HL-60 (cell line): ENCODE data around the gene DCTPP1.
"Not testable (repeated sequence)": the region's sequence is repeated elsewhere in the genome, so short reads cannot be mapped to it uniquely, and the experiment has no call there.

Experiments
- DNase-seq, 2 experiments: peaks; one replicate each; pipeline ENCODE4 v3.0.0-alpha.2; 2010 to 2020; ENCODE audit warnings: low read depth in 1 of 2, low spot score in 1 of 2
- H3K27ac ChIP-seq: fragments of 250-450 bp; sonication (Bioruptor Pico); replicated peaks from 2 replicates; pipeline ENCODE4 v1.5.1; 2020; ENCODE audit warnings: mild to moderate bottlenecking, moderate library complexity
- H3K27me3 ChIP-seq: fragments of 250-450 bp; sonication (Bioruptor Pico); 2 replicates; pipeline ENCODE4 v1.5.1; 2021; ENCODE audit warnings: mild to moderate bottlenecking, moderate library complexity; ENCODE audit not compliant: insufficient read depth, poor library complexity, severe bottlenecking
- H3K4me3 ChIP-seq: replicated peaks from 2 replicates; pipeline ENCODE4 v1.5.1; 2011; ENCODE audit warnings: mild to moderate bottlenecking, control low read depth, low read length; ENCODE audit not compliant: insufficient read depth
- CTCF ChIP-seq: IDR thresholded peaks from one replicate; pipeline ENCODE4 v1.5.1; 2011; ENCODE audit warnings: low read length, control low read depth, inconsistent platforms; ENCODE audit not compliant: insufficient read depth
- GABPA ChIP-seq: IDR thresholded peaks from 2 replicates; pipeline ENCODE4 v1.6.1; 2012; ENCODE audit warnings: low read depth
- POLR2AphosphoS5 ChIP-seq: IDR thresholded peaks from 2 replicates; pipeline ENCODE4 v1.6.1; 2012; ENCODE audit warnings: low read depth
- REST ChIP-seq: IDR thresholded peaks from 2 replicates; pipeline ENCODE4 v1.6.1; 2012; ENCODE audit warnings: low read depth; ENCODE audit not compliant: insufficient replicate concordance
- SPI1 ChIP-seq: IDR thresholded peaks from 2 replicates; pipeline ENCODE4 v1.6.1; 2012; ENCODE audit warnings: low read depth, mild to moderate bottlenecking, borderline replicate concordance
- long read RNA-seq: library from polyadenylated mRNA; unstranded; transcript quantifications from one replicate; pipeline ENCODE4 v2.0.0, GENCODE V29; 2020

DCTPP1 gene
- long read RNA-seq, transcript DCTPP1-201 (3 exons, 1,222 nt), result major isoform, 230 of 235 reads
- long read RNA-seq, partial matches to known transcripts, result 0 of 235 reads
- long read RNA-seq, other reads (novel, unspliced or antisense), result 3 of 235 reads

DNA sequence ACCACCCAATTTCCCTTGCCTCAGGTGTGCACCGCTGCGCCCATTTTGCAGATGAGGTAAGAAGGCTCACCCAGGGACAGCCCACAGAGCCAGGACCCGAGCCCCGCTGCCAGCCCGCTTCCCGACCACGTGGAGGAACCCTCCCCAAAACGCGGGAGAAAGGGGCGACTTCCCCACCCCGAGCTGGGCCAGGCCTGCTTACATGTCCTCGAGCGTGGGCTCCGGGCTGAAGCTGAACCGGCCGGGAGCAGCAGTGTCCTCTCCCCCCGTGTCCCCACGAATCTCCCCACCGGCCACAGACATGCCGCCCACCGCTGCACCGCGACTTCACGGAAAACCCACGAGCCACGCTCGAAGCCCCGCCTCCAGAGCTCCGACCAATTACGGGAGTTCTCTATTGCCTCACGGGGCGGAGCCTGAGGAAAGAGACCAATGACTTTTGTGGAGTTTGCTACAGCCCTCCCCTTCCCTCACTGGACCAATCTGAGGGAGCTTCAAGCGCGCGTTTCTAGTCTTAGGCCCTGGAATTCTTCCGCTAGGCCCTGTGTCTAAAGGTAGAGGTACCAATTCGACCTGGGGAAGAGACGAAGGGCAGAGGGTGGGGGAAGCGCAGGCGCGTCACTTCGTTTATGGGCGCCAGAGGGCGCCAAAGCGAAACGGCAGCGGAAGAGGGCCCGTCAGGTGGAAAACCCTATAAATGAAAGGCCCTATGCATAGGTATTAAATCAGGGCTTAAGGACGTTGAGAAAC, at the start of gene DCTPP1:
Gene DCTPP1 (minus strand): TSS at position 353 of the 750 bp plus-strand sequence. CDS start 50 bp downstream, at position 303.
- peak; percentile 44; the same call in 1 of the 2 replicates for TF ChIP-seq GABPA
- TF ChIP-seq REST, result peak; percentile 23
- TF ChIP-seq CTCF, result peak; percentile 52
- TF ChIP-seq SPI1, result peak; percentile 44; the same call in 1 of the 2 replicates
- TF ChIP-seq POLR2AphosphoS5, result peak; percentile 60
- Histone ChIP-seq H3K4me3 (peak within 1 kb of the TSS; percentile 100), H3K27ac (peak within 1 kb of the TSS; percentile 78), H3K27me3 (no peaks in the 10 kb centered on the region)
- peak; percentile 100 for DNase-seq

- DNase-seq, result no peak
- TF ChIP-seq REST (no peak), POLR2AphosphoS5 (0 out of 2 replicates have a peak, but pooled peaks have one; percentile 20)
- Histone ChIP-seq H3K27me3 (no peaks in the 10 kb centered on the region), H3K27ac (no peak overlapping the region), H3K4me3 (no peak overlapping the region)
Measured at GRCh38 chr16:30478766-30479478, 49.1 kb upstream of the DCTPP1 start.

GRCh38 chr16:30477773-30478172, 47.9 kb upstream of the DCTPP1 start:
- H3K27ac ChIP-seq, H3K27me3 ChIP-seq, H3K4me3 ChIP-seq, DNase-seq: not testable (repeated sequence)

GRCh38 chr16:30476991-30477390, 47.2 kb upstream of the DCTPP1 start:
- DNase-seq, result no peak
- H3K27ac ChIP-seq, result no peak overlapping the region
- no peak for TF ChIP-seq GABPA
- TF ChIP-seq REST, result no peak
- no peak for TF ChIP-seq CTCF
- no peak for TF ChIP-seq SPI1
- TF ChIP-seq POLR2AphosphoS5, result no peak
- no peak overlapping the region for H3K4me3 ChIP-seq
- no peaks in the 10 kb centered on the region for H3K27me3 ChIP-seq
